Measurements from ENCODE around the gene CEP112.

CEP112 gene

DNA sequence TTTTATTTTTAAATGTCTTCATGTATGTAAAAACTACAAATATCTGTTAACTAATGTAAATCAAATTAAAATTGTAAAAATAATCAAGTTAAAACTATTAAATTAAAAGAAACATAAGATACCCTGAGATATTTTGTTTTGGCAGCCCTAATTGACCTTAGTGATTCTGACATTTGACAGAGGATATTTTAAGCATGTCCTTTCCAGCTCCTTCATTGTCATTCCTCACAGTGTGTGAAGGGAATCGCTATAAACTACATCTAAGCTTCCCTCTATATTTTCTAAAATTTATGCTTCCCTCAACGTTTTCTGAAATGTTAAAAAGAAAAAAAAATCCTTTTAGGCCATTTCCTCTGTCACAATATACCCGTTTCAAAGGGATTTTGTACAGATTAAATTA lies 20.2 kb downstream of the CEP112 start:
- WGBS (ENCODE audit: extremely low coverage, insufficient coverage, insufficient read length), result no CpG with 5 or more reads among the region's 3 CpGs
- Histone ChIP-seq H3K23ac (ENCODE audit: low read length) (no peak overlapping the region), H4K91ac (ENCODE audit: low read depth, low read length) (no peak overlapping the region), H2BK120ac (ENCODE audit: insufficient read depth, low read length, poor library complexity) (no peak overlapping the region), H3K4me1 (ENCODE audit: control insufficient read depth in 1 of 2, insufficient read depth in 2 of 2, low read length in 2 of 2) (no peaks in the 10 kb centered on the region), H4K12ac (ENCODE audit: low read depth, low read length) (no peak overlapping the region), H2BK5ac (ENCODE audit: low read depth, low read length, poor library complexity) (no peak overlapping the region), H2AK5ac (ENCODE audit: low read length) (no peak overlapping the region), H3K14ac (ENCODE audit: low read length) (no peak overlapping the region), H3K79me2 (ENCODE audit: control insufficient read depth, insufficient read depth, low read length, poor library complexity) (no peaks in the 10 kb centered on the region), H3K18ac (ENCODE audit: low read length) (no peak overlapping the region), H3K9ac (ENCODE audit: low read length) (no peak overlapping the region), H3K4me3 (ENCODE audit: low read depth, low read length) (no peak overlapping the region), H4K8ac (ENCODE audit: low read depth, low read length) (no peak overlapping the region), H2AFZ (ENCODE audit: insufficient read depth, low read length, poor library complexity) (no peak overlapping the region), H3K36me3 (ENCODE audit: control insufficient read depth in 1 of 2, insufficient read depth in 2 of 2, low read length in 2 of 2) (no peaks in the 10 kb centered on the region), H3K4me2 (ENCODE audit: low read length) (no peak overlapping the region), H2BK12ac (ENCODE audit: low read length) (no peak overlapping the region), H3K27ac (ENCODE audit: low read depth, low read length) (no peak overlapping the region), H3K27me3 (ENCODE audit: insufficient read depth, low read length) (no peaks in the 10 kb centered on the region), H3K9me3 (ENCODE audit: insufficient read depth, low read depth, low read length) (no peaks in the 10 kb centered on the region), H3K79me1 (ENCODE audit: low read length) (no peaks in the 10 kb centered on the region), H3K4ac (ENCODE audit: low read depth, low read length) (no peak overlapping the region)
- no peak for DNase-seq

- Histone ChIP-seq H3K4me2 (ENCODE audit: low read length) (no peak overlapping the region), H3K79me1 (ENCODE audit: low read length) (no peaks in the 10 kb centered on the region), H4K91ac (ENCODE audit: low read depth, low read length) (no peak overlapping the region), H3K27me3 (ENCODE audit: insufficient read depth, low read length) (no peaks in the 10 kb centered on the region), H3K4me1 (ENCODE audit: control insufficient read depth in 1 of 2, insufficient read depth in 2 of 2, low read length in 2 of 2) (no peaks in the 10 kb centered on the region), H3K36me3 (ENCODE audit: control insufficient read depth in 1 of 2, insufficient read depth in 2 of 2, low read length in 2 of 2) (no peaks in the 10 kb centered on the region), H2BK12ac (ENCODE audit: low read length) (no peak overlapping the region), H2BK120ac (ENCODE audit: insufficient read depth, low read length, poor library complexity) (no peak overlapping the region), H3K9ac (ENCODE audit: low read length) (no peak overlapping the region), H3K14ac (ENCODE audit: low read length) (no peak overlapping the region), H3K79me2 (ENCODE audit: control insufficient read depth, insufficient read depth, low read length, poor library complexity) (no peaks in the 10 kb centered on the region), H2AK5ac (ENCODE audit: low read length) (no peak overlapping the region), H3K4ac (ENCODE audit: low read depth, low read length) (no peak overlapping the region), H4K12ac (ENCODE audit: low read depth, low read length) (no peak overlapping the region), H3K9me3 (ENCODE audit: insufficient read depth, low read depth, low read length) (no peaks in the 10 kb centered on the region), H3K23ac (ENCODE audit: low read length) (no peak overlapping the region), H3K18ac (ENCODE audit: low read length) (no peak overlapping the region), H4K8ac (ENCODE audit: low read depth, low read length) (no peak overlapping the region), H3K27ac (ENCODE audit: low read depth, low read length) (no peak overlapping the region), H2BK5ac (ENCODE audit: low read depth, low read length, poor library complexity) (no peak overlapping the region), H2AFZ (ENCODE audit: insufficient read depth, low read length, poor library complexity) (no peak overlapping the region), H3K4me3 (ENCODE audit: low read depth, low read length) (no peak overlapping the region)
- no peak for DNase-seq
These were observed 20.8 kb downstream of the CEP112 start for GRCh38 chr17:66171172-66171571.

DNA sequence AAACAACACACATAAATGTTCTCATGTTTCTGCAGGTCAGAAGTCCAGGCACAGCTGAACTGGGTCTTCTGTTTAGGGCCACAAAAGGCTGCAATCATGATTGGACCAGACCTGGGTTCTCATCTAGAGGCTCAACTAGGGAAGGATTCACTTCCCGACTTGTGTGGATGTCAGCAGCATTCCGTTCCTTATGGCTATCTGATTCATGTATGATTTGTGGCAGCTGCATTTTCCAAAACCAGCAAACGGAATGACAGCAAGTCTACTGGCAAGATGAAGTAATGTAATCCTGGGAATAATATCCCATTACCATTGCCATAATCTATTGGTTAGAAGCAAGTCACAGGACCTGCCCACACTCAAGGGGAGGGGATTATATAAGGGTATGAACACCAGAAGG lies 22.1 kb downstream of the CEP112 start:
- Histone ChIP-seq H3K27ac (ENCODE audit: low read depth, low read length) (no peak overlapping the region), H2AK5ac (ENCODE audit: low read length) (no peak overlapping the region), H3K4me3 (ENCODE audit: low read depth, low read length) (no peak overlapping the region), H3K36me3 (ENCODE audit: control insufficient read depth in 1 of 2, insufficient read depth in 2 of 2, low read length in 2 of 2) (no peaks in the 10 kb centered on the region), H2AFZ (ENCODE audit: insufficient read depth, low read length, poor library complexity) (no peak overlapping the region), H3K9me3 (ENCODE audit: insufficient read depth, low read depth, low read length) (no peaks in the 10 kb centered on the region), H3K4me1 (ENCODE audit: control insufficient read depth in 1 of 2, insufficient read depth in 2 of 2, low read length in 2 of 2) (no peaks in the 10 kb centered on the region), H3K14ac (ENCODE audit: low read length) (no peak overlapping the region), H2BK12ac (ENCODE audit: low read length) (no peak overlapping the region), H4K12ac (ENCODE audit: low read depth, low read length) (no peak overlapping the region), H3K4me2 (ENCODE audit: low read length) (no peak overlapping the region), H4K8ac (ENCODE audit: low read depth, low read length) (no peak overlapping the region), H3K9ac (ENCODE audit: low read length) (no peak overlapping the region), H2BK5ac (ENCODE audit: low read depth, low read length, poor library complexity) (no peak overlapping the region), H3K23ac (ENCODE audit: low read length) (no peak overlapping the region), H3K18ac (ENCODE audit: low read length) (no peak overlapping the region), H3K79me1 (ENCODE audit: low read length) (no peaks in the 10 kb centered on the region), H2BK120ac (ENCODE audit: insufficient read depth, low read length, poor library complexity) (no peak overlapping the region), H4K91ac (ENCODE audit: low read depth, low read length) (no peak overlapping the region), H3K79me2 (ENCODE audit: control insufficient read depth, insufficient read depth, low read length, poor library complexity) (no peaks in the 10 kb centered on the region), H3K4ac (ENCODE audit: low read depth, low read length) (no peak overlapping the region), H3K27me3 (ENCODE audit: insufficient read depth, low read length) (no peaks in the 10 kb centered on the region)
- WGBS (ENCODE audit: extremely low coverage, insufficient coverage, insufficient read length), result no CpG with 5 or more reads among the region's 3 CpGs
- no peak for DNase-seq

GRCh38 chr17:66167189-66167815 lies 24.6 kb downstream of the CEP112 start:
- DNase-seq, result no peak
- H3K18ac ChIP-seq (ENCODE audit: low read length), result no peak overlapping the region
- H3K4me2 ChIP-seq (ENCODE audit: low read length), result no peak overlapping the region
- H4K91ac ChIP-seq (ENCODE audit: low read depth, low read length), result no peak overlapping the region
- H4K12ac ChIP-seq (ENCODE audit: low read depth, low read length), result no peak overlapping the region
- H2AFZ ChIP-seq (ENCODE audit: insufficient read depth, low read length, poor library complexity), result no peak overlapping the region
- H2BK12ac ChIP-seq (ENCODE audit: low read length), result no peak overlapping the region
- WGBS (ENCODE audit: extremely low coverage, insufficient coverage, insufficient read length), result no CpG with 5 or more reads among the region's 5 CpGs
- H3K4ac ChIP-seq (ENCODE audit: low read depth, low read length), result no peak overlapping the region
- no peaks in the 10 kb centered on the region for H3K9me3 ChIP-seq (ENCODE audit: insufficient read depth, low read depth, low read length)
- H3K9ac ChIP-seq (ENCODE audit: low read length), result no peak overlapping the region
- H3K14ac ChIP-seq (ENCODE audit: low read length), result no peak overlapping the region
- H3K36me3 ChIP-seq (ENCODE audit: control insufficient read depth in 1 of 2, insufficient read depth in 2 of 2, low read length in 2 of 2), result no peaks in the 10 kb centered on the region
- no peak overlapping the region for H3K4me3 ChIP-seq (ENCODE audit: low read depth, low read length)
- no peaks in the 10 kb centered on the region for H3K27me3 ChIP-seq (ENCODE audit: insufficient read depth, low read length)
- H2BK120ac ChIP-seq (ENCODE audit: insufficient read depth, low read length, poor library complexity), result no peak overlapping the region
- H2AK5ac ChIP-seq (ENCODE audit: low read length), result no peak overlapping the region
- H3K79me1 ChIP-seq (ENCODE audit: low read length), result no peaks in the 10 kb centered on the region
- no peaks in the 10 kb centered on the region for H3K79me2 ChIP-seq (ENCODE audit: control insufficient read depth, insufficient read depth, low read length, poor library complexity)
- no peak overlapping the region for H2BK5ac ChIP-seq (ENCODE audit: low read depth, low read length, poor library complexity)
- no peak overlapping the region for H3K27ac ChIP-seq (ENCODE audit: low read depth, low read length)
- H4K8ac ChIP-seq (ENCODE audit: low read depth, low read length), result no peak overlapping the region
- no peak overlapping the region for H3K23ac ChIP-seq (ENCODE audit: low read length)
- no peaks in the 10 kb centered on the region for H3K4me1 ChIP-seq (ENCODE audit: control insufficient read depth in 1 of 2, insufficient read depth in 2 of 2, low read length in 2 of 2)
